OCI-LY7 (cell line): ENCODE results near the gene TNS3. TPM values are rescaled to one million over a fixed set of nuclear protein-coding genes. Genes with fewer than 3 reads are reported as not detected.

Experiments used
- BruUV-seq: library from RNA; stranded (reverse); fragments of 400-500 nt; replicated peaks from 2 replicates; lab custom pipeline; 2021; lab: Mats Ljungman, UMichigan
- CTCF ChIA-PET: fragments of 300-600 bp; sonication (Branson Sonifier 250); formaldehyde crosslinking; loops from one replicate; lab custom pipeline; 2022; ENCODE audit warnings: antibody characterized with exemption; ENCODE audit not compliant: unreplicated experiment; lab: Charles Lee
- POLR2A ChIA-PET: fragments of 300-600 bp; sonication (Branson Sonifier 250); formaldehyde crosslinking; loops from one replicate; lab custom pipeline; 2022; ENCODE audit warnings: antibody characterized with exemption; lab: Charles Lee
- DNase-seq: peaks from one replicate; pipeline ENCODE4 v3.0.0-alpha.2; 2015; ENCODE audit warnings: low spot score
- H2AFZ ChIP-seq: fragments of 200-600 bp; sonication (generic), shearing (Covaris generic); 2 replicates; pipeline ENCODE4 v1.6.1; 2014; ENCODE audit warnings: mild to moderate bottlenecking, antibody characterized with exemption, low read length, moderate library complexity
- H3K27ac ChIP-seq: fragments of 200-600 bp; sonication (generic); 2 replicates; pipeline ENCODE4 v1.5.1; 2014; ENCODE audit warnings: mixed run types, low read depth, mild to moderate bottlenecking, moderate library complexity, low read length, inconsistent platforms; ENCODE audit not compliant: poor library complexity, severe bottlenecking
- H3K36me3 ChIP-seq: fragments of 200-600 bp; sonication (generic); 2 replicates; pipeline ENCODE4 v1.6.1; 2014; ENCODE audit warnings: mild to moderate bottlenecking, antibody characterized with exemption, low read length, moderate library complexity, mixed read lengths; ENCODE audit not compliant: insufficient read depth
- H3K4me1 ChIP-seq: fragments of 200-600 bp; sonication (generic); 2 replicates; pipeline ENCODE4 v1.5.1; 2014; ENCODE audit warnings: mild to moderate bottlenecking, low read length; ENCODE audit not compliant: insufficient read depth, poor library complexity, severe bottlenecking
- H3K4me2 ChIP-seq: fragments of 200-600 bp; sonication (generic); 2 replicates; pipeline ENCODE4 v1.6.1; 2014; ENCODE audit warnings: mild to moderate bottlenecking, low read length
- H3K4me3 ChIP-seq: fragments of 200-600 bp; sonication (generic); 2 replicates; pipeline ENCODE4 v1.5.1; 2014; ENCODE audit warnings: mild to moderate bottlenecking, low read depth, low read length; ENCODE audit not compliant: poor library complexity, severe bottlenecking
- H3K79me2 ChIP-seq: fragments of 200-600 bp; sonication (generic); 2 replicates; pipeline ENCODE4 v1.6.1; 2016; ENCODE audit warnings: low read depth, mild to moderate bottlenecking, low read length, moderate library complexity, mixed read lengths; ENCODE audit not compliant: insufficient read depth
- H3K9me2 ChIP-seq: fragments of 200-600 bp; sonication (generic); 2 replicates; pipeline ENCODE4 v1.6.1; 2016; ENCODE audit warnings: mild to moderate bottlenecking, low read length, mixed read lengths; ENCODE audit not compliant: insufficient read depth
- H3K9me3 ChIP-seq: fragments of 200-600 bp; sonication (generic); 2 replicates; pipeline ENCODE4 v1.6.1; 2014; ENCODE audit warnings: mild to moderate bottlenecking, mixed run types, low read length, mixed read lengths
- H4K20me1 ChIP-seq: fragments of 200-600 bp; sonication (generic); 2 replicates; pipeline ENCODE4 v1.6.1; 2014; ENCODE audit warnings: mild to moderate bottlenecking, antibody characterized with exemption, low read length, moderate library complexity, mixed read lengths; ENCODE audit not compliant: insufficient read depth
- EZH2phosphoT487 ChIP-seq: fragments of 200-600 bp; sonication (generic); IDR thresholded peaks from 2 replicates; pipeline ENCODE4 v1.6.1; 2018; ENCODE audit warnings: low read depth, borderline replicate concordance, mild to moderate bottlenecking, mixed run types, antibody characterized with exemption, low read length, moderate library complexity, mixed read lengths
- intact Hi-C: fragments of 100-400 bp; cut with micrococcal nuclease; formaldehyde crosslinking; loops from one replicate; pipeline ENCODE4 v1.10.0; 2022; ENCODE audit not compliant: unreplicated experiment
- total RNA-seq, 2 experiments: library from RNA; depleted of rRNA in 1 of 2; stranded (reverse); fragments of >200 nt in 1 of 2; shearing (Covaris generic) in 1 of 2; gene quantifications; 2 replicates each; pipeline ENCODE4 v1.2.3, GENCODE V29; 2014 to 2022
- TF ChIP-seq, protein P1 (sequence below): fragments of 200-600 bp; sonication (generic); conservative IDR thresholded peaks from 2 replicates; pipeline ENCODE4 v1.5.1; 2014; ENCODE audit warnings: mild to moderate bottlenecking, antibody characterized with exemption, low read length, moderate library complexity, mixed read lengths

TNS3 gene
- total RNA-seq, 2 experiments from 2014 or later, result 9.5 to 42.1 TPM

DNA sequence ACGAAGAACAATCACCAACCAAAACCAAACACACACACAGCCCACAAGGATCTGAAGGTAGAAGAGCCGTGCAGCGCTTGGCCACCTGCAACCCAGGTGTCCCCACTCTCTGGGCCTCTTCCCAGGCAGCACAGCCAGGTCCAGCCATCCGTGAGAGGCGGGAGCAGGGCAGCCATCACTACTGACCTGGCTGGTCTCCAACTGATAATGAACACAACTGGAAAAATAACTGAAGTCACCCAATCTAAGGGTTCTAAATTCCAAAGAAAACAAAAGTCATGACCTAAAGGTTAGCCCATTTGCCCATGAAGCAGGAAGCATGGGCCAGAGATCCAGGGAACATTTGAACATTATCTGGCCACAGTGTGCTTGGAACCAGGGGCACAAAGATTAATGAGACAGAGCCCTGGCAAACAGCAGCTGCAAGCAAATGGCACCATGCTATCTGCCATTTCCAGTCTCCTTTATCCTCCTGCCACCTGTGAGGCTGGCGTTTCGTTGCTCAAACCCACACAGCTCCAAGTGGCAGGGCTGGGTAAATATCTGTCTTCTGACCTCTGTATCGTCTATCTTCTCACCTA lies 207.9 kb downstream of the TNS3 start:
- ChIA-PET POLR2A (interaction anchor here (0.6 to 1.0 kb wide), 3 partner anchors 10 to 586 kb away, joined by 3 read pairs; no protein-coding TSS in a partner anchor), CTCF (interaction anchor here (0.7 kb wide), 1 partner anchor 48 kb away, joined by 3 read pairs; no protein-coding TSS in a partner anchor)
- Histone ChIP-seq H3K9me2 (no peaks in the 10 kb centered on the region), H3K79me2 (no peaks in the 10 kb centered on the region), H3K4me2 (peak overlapping the region; percentile 13), H3K36me3 (no peaks in the 10 kb centered on the region), H3K9me3 (no peaks in the 10 kb centered on the region), H3K27ac (peak overlapping the region; percentile 14), H3K4me3 (no peak overlapping the region), H4K20me1 (no peaks in the 10 kb centered on the region), H2AFZ (no peak overlapping the region), H3K4me1 (peaks cover 17% of the 10 kb centered on the region)
- BruUV-seq, result no TSS peak
- intact Hi-C loops, result no loop called here
- DNase-seq, result peak; percentile 33
- TF ChIP-seq EZH2phosphoT487, result no peak
- TF ChIP-seq, protein P1, sequence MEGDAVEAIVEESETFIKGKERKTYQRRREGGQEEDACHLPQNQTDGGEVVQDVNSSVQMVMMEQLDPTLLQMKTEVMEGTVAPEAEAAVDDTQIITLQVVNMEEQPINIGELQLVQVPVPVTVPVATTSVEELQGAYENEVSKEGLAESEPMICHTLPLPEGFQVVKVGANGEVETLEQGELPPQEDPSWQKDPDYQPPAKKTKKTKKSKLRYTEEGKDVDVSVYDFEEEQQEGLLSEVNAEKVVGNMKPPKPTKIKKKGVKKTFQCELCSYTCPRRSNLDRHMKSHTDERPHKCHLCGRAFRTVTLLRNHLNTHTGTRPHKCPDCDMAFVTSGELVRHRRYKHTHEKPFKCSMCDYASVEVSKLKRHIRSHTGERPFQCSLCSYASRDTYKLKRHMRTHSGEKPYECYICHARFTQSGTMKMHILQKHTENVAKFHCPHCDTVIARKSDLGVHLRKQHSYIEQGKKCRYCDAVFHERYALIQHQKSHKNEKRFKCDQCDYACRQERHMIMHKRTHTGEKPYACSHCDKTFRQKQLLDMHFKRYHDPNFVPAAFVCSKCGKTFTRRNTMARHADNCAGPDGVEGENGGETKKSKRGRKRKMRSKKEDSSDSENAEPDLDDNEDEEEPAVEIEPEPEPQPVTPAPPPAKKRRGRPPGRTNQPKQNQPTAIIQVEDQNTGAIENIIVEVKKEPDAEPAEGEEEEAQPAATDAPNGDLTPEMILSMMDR, result no peak

DNA sequence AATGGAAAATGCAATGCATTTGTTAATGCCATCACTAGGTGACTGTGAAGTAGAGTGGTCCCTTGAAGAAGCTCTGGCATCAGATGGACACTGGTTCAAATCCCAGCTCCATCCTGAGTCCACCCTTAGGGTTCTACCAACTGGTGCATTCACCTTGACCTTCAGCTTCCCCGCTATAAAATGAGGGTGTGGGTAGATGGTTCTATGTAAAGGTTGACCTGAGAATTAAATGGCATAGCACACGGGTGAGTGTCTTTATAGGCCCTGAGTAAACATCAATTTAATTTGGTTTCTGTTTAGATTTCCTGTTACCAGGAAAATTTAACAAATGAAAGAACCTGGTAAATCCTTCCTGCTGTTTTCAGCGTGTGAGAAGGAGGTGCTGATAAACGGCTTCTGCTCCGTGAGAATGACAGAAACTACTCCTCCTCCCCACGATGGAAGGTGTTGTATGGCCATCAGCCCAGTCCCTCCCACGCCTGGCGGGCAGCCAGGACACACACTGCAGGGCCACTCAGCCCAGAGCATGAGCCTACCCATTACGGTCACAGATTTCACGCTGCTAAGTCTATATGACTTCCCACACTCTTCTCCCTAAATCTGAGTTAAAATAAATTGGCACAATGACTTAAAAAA lies 210.1 kb downstream of the TNS3 start:
- intact Hi-C loops, result no loop called here
- no peak overlapping the region for H2AFZ ChIP-seq
- ChIA-PET CTCF (no interaction called here), POLR2A (interaction anchor here (1.0 kb wide), 1 partner anchor 458 kb away, joined by 3 read pairs; no protein-coding TSS in a partner anchor)
- 0 out of 2 replicates have a peak, but pooled peaks cover 5% of the 10 kb centered on the region for H3K36me3 ChIP-seq
- no peak for TF ChIP-seq EZH2phosphoT487
- TF ChIP-seq, protein P1, result no peak
- H3K27ac ChIP-seq, result no peak overlapping the region
- no peaks in the 10 kb centered on the region for H3K79me2 ChIP-seq
- no TSS peak for BruUV-seq
- peaks cover 17% of the 10 kb centered on the region for H3K4me1 ChIP-seq
- H4K20me1 ChIP-seq, result no peaks in the 10 kb centered on the region
- no peaks in the 10 kb centered on the region for H3K9me3 ChIP-seq
- no peak for DNase-seq
- no peak overlapping the region for H3K4me3 ChIP-seq
- H3K9me2 ChIP-seq, result no peaks in the 10 kb centered on the region
- no peak overlapping the region for H3K4me2 ChIP-seq

DNA sequence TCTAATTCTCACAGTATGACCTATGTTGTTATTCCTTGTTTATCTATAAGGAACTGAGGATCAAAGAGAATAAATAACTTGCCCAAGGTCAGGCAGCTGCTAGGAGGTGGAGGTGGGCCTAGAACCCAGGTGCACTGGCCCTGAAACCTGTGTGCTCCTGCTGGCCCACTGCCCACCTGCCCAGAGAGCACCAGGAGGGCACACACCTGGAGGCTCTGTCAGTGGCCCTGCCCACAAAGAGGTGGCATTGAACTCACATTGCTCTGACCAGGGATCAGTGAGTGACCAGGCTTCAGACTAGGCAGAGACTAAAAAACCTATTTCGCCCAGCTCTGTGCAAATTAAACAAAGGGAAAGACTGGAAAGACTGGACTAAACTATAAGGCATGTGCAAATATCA lies 210.6 kb downstream of the TNS3 start:
- H2AFZ ChIP-seq, result no peak overlapping the region
- intact Hi-C loops, result no loop called here
- H3K79me2 ChIP-seq, result no peaks in the 10 kb centered on the region
- DNase-seq, result no peak
- H3K9me2 ChIP-seq, result no peaks in the 10 kb centered on the region
- no peak for TF ChIP-seq EZH2phosphoT487
- TF ChIP-seq, protein P1, result no peak
- BruUV-seq, result no TSS peak
- no peak overlapping the region for H3K27ac ChIP-seq
- no peak overlapping the region for H3K4me2 ChIP-seq
- H3K9me3 ChIP-seq, result no peaks in the 10 kb centered on the region
- H3K36me3 ChIP-seq, result 0 out of 2 replicates have a peak, but pooled peaks cover 5% of the 10 kb centered on the region
- no peak overlapping the region for H3K4me3 ChIP-seq
- no peaks in the 10 kb centered on the region for H4K20me1 ChIP-seq
- POLR2A ChIA-PET, result interaction anchor here (1.0 kb wide), 1 partner anchor 459 kb away, joined by 3 read pairs; no protein-coding TSS in a partner anchor
- peaks cover 17% of the 10 kb centered on the region for H3K4me1 ChIP-seq
- CTCF ChIA-PET, result no interaction called here
